RWPE1 (cell line): ENCODE data around the gene ATP5ME.
A peak's percentile ranks its signal among the peaks of the same experiment; 100 is the strongest.

Source experiments
- CTCF ChIA-PET: fragments of 350-600 bp; sonication (Branson Sonifier 250); formaldehyde crosslinking; extraction: SDS; loops from one replicate; lab custom pipeline; 2021; lab: Yijun Ruan, JAX
- POLR2A ChIA-PET: fragments of 400-600 bp; formaldehyde crosslinking; extraction: SDS; loops from one replicate; lab custom pipeline; 2020; ENCODE audit warnings: antibody characterized with exemption; ENCODE audit not compliant: low non-redundant PET; lab: Yijun Ruan, JAX
- DNase-seq: peaks from one replicate; pipeline ENCODE4 v3.0.0; 2012; ENCODE audit warnings: low spot score
- H3K27ac ChIP-seq: fragments of 450-650 bp; 2 replicates; pipeline ENCODE4 v1.5.1; 2017
- CTCF ChIP-seq: fragments of 450-650 bp; conservative IDR thresholded peaks from 2 replicates; pipeline ENCODE4 v1.5.1; 2017; ENCODE audit warnings: low read depth, mild to moderate bottlenecking

ATP5ME gene

GRCh38 chr4:718460-718859 lies 44.4 kb upstream of the ATP5ME start:
- no peak overlapping the region for H3K27ac ChIP-seq
- TF ChIP-seq CTCF = no peak
- DNase-seq = no peak
- ChIA-PET CTCF (no interaction called here), POLR2A (no interaction called here)

GRCh38 chr4:717601-718320 lies 43.7 kb upstream of the ATP5ME start:
- DNase-seq = no peak
- no peak for TF ChIP-seq CTCF
- H3K27ac ChIP-seq = no peak overlapping the region
- ChIA-PET CTCF (interaction anchor here (0.6 kb wide), 1 partner anchor 21 kb away, joined by 4 read pairs; no protein-coding TSS in a partner anchor), POLR2A (no interaction called here)

DNA sequence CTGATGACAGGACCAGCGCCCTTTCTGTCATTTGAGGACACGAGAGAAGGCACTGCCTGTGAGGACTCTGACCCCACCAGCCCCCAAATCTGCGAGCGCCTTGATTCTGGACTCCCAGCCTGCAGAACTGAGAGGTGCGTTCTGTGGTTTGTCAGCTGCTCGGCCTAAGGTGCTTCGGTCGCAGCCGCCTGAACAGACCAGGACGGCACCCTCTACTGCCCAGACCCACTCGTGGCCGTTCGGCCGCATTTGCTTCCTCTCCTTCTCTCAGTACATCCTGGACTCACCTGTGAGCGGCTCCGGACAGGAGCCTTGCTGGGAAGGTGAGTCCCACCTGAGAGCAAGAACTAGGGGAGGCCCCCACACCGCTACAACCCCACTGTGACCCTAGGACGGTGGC lies 40.0 kb upstream of the ATP5ME start:
- POLR2A ChIA-PET = no interaction called here
- TF ChIP-seq CTCF = no peak
- CTCF ChIA-PET = no interaction called here
- no peak for DNase-seq
- no peak overlapping the region for H3K27ac ChIP-seq

DNA sequence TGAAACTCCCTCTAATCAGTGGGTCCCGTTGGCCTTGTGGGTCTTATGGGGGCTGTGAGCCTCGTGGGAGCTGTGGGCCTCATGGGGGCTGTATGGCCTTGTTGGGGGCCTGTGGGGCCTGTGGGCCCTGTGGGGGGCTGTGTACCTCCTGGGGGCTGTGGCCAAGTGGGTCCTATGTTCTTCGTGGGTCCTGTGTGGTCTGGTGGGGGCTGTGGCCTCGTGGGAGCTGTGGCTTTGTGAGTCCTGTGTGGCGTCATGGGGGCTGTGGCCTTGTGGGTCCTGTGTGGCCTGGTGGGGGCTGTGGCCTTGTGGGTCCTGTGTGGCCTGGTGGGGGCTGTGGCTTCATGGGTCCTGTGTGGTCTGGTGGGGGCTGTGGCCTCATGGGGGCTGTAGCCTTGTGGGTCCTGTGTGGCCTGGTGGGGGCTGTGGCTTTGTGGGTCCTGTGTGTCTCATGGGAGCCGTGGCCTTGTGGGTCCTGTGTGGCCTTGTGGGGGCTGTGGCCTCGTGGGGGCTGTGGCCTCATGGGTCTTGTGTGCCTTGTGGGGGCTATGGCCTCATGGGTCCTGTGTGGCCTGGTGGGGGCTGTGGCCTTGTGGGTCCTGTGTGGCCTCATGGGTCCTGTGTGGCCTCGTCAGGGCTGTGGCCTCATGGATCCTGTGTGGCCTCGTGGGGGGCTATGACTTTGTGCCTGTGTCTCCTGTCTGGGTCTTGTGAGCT lies 39.0 kb upstream of the ATP5ME start:
- POLR2A ChIA-PET = no interaction called here

DNA sequence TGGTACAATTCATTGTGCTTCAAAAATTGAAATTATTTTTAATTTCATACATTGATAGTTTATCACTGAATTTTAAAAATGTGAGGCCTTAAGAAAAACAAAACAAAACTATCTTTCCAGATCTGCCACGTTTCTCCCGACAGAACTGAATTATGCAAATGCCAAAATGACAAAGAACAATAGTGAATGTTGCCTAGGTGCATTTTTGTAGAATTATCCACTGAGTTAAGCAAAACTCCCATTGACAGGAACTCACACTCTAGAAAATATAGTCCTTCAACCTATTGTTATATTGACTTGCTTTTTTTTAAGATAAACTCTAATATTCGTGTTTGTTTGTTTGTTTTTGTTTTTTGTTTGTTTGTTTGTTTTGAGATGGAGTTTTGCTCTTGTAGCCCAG lies 38.0 kb upstream of the ATP5ME start:
- DNase-seq = no peak
- H3K27ac ChIP-seq = peak overlapping the region; percentile 20; the same call in 1 of the 2 replicates
- TF ChIP-seq CTCF = no peak
- ChIA-PET POLR2A (no interaction called here), CTCF (no interaction called here)

More for the DNA sequence above, 39.0 kb upstream of the ATP5ME start:
- peak overlapping the region; percentile 20; the same call in 1 of the 2 replicates for H3K27ac ChIP-seq
- CTCF ChIA-PET = interaction anchor here (0.7 kb wide), 1 partner anchor 588 kb away, joined by 3 read pairs; no protein-coding TSS in a partner anchor
- DNase-seq = no peak
- no peak for TF ChIP-seq CTCF

GRCh38 chr4:710916-711315 lies 36.8 kb upstream of the ATP5ME start:
- no peak for DNase-seq
- POLR2A ChIA-PET = no interaction called here
- peak overlapping the region; percentile 24; the same call in 1 of the 2 replicates for H3K27ac ChIP-seq
- no peak for TF ChIP-seq CTCF
- CTCF ChIA-PET = no interaction called here
